GM19328 (cell line): ENCODE data around the gene CEP112.
"Not testable (repeated sequence)": the region's sequence is repeated elsewhere in the genome, so short reads cannot be mapped to it uniquely, and the experiment has no call there.

Experiments used
- ATAC-seq: cut with Tn5 transposase; IDR thresholded peaks from one replicate; pipeline ENCODE4 v1.9.1; 2021; ENCODE audit warnings: mild to moderate bottlenecking, moderate library complexity; ENCODE audit not compliant: unreplicated experiment

Gene CEP112

DNA sequence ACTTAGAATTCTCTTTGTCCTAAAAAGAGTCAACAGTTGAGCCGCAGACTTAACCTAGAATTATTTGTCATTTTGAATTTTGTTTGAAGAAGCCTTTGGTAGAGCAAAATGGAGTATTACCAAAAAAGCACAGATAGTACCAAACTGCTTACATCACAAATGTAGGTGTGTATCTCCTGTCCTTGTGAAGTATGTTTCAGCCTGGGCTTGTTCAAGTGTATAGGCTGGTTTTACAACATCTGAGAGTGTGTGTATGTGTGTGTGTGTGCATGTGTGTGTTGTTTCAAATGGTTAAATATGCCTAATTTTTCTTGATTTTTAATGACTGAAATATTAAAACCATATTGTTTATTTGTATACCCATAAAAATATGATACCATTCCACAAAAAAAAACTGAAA, 441.8 kb downstream of the CEP112 start:
- ATAC-seq, result no peak

DNA sequence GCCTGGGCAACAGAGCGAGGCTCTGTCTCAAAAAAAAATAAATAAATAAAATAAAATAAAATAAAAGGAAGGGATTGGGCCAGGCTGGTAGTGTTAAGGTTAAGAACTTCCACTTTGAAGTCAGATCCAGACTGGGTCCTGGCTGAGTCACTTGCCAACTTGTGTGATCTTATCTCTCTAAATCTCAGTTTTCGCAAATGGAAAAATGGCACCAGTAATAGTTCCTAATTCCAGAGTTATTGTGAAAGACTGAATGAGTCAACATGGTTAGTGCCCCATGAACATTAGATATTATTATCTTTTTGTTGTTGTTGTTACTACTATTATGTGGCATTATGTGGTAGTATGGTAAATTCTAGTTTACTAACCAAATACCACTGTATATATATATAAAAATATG, 442.5 kb downstream of the CEP112 start:
- no peak for ATAC-seq

DNA sequence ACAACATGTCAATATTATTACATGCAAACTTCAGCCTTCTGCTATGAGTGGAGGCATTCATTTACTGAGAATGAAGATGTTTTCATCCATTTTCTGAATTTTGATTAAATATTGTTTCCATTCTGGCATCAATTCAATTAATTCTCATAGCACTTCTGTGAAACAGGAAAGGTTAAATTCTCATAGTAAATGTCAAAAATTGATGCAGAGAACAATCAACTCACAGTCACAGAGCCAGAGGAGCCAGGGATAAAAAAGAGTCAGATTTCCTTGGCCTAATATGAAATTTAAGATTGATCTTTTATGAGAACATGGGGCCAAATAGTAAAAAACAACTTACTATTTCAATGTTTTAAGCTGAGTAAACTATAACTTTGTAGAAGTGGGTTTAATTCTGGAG, 446.7 kb downstream of the CEP112 start:
- ATAC-seq, result no peak

DNA sequence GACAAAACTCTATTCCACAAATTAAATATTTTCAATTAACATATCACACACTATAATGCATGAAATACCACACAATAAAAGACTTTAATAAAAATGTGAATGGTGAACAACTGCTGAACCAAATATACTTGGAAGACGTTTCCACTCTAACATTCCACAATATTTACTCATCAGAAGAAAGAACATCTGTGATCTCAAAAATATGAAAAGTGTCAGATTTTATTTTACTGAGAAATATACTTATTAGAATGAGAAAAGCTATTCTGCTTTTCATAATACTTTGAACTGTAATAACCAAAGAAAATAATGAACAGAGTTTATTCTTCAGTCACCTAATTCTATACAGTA, 448.7 kb downstream of the CEP112 start:
- ATAC-seq, result no peak

DNA sequence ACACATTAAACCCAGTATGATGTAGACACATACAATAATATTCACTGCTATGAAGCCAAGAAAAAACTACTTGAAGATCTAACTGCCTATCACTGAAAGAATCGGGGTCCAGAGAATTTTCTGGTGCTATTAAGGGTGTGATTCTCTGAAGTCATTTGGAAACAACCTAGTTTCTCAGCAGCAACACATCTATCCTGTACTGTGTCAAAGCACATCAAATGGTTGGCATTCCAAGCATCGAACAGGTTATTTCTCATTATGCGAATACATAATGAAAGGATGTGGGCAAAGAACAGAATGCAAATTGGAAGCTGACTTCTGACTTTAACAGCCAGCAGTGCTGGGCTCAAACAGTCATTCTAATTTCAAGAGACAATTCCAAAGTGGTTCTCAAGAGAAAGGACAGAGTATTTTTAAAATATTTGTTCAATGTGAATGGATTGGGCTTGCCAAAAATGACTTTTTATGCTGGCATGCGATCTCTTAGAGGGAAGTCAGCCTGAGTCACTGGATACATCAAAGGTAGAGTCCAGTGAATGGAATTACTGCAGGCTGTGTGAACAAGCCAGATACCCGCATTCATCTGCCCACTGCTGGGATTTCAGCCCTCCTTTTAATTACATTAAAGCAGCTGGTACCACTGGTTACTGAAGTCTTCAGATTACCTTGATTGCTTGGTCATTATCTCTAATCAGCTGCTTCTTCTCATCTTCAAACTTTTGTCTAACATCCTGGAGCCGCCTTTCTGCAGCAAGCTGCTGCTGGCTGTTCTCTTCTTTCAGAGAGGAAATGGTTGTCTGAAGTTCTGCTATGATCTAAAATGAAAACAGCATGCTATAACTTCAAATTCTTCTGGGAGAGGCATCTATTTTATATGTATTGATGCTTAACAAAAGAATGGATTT, 449.3 kb downstream of the CEP112 start:
- no peak for ATAC-seq

DNA sequence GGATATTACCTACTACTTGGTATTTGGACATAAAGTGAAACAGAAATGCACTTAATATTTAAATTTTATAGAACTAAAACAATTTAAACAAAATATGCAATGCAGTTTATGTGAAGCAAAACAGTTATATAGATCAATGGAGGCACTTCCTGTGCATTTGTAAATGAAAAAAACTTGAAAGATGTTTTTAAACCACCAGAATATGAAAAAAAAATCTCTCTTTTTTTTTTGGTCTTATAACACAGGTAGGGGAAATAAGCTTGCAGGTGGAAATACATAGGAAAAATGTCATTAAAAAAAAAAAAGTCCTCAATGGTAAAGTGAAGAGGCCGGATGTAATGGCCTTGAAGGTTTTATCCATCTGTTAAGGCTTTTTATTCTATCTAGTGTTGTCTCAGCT, 450.2 kb downstream of the CEP112 start:
- no peak for ATAC-seq

DNA sequence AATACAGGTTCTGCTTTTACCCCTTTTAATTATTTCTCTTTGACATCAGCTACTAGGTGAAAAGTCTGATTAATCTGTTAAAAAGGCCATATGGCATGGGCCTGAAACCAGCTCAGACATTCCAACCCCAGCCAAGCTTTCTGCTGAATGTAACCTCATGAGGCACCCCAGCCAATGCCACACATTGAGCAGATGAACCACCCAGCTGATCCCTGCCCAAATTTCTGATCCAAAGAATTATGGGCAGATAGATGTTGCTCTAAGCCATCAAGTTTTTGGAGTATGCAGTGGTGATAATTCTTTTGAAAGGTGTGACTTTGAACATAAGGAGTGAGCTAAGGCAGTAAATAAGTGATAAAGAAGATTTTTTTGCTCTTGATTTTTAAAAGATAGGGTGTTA, 452.9 kb downstream of the CEP112 start:
- no peak for ATAC-seq

DNA sequence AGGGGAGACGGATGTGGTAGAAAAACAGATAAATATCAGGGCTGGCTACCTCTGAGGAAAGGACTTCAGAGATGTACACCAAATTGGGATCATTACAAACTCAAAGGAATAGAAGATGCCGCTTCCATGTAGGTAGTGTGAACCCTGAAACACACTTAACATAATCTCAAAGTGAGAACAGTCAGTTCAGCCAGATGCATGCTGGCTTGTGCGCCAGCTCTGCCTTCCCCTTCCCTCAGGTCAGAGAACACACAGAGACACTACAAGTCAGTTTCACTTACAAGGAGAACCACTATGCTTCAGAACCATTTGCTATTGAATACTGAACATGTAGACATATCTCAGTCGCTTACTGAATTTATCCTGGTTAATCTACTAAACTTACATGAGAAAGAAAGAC, 454.5 kb downstream of the CEP112 start:
- ATAC-seq, result no peak

DNA sequence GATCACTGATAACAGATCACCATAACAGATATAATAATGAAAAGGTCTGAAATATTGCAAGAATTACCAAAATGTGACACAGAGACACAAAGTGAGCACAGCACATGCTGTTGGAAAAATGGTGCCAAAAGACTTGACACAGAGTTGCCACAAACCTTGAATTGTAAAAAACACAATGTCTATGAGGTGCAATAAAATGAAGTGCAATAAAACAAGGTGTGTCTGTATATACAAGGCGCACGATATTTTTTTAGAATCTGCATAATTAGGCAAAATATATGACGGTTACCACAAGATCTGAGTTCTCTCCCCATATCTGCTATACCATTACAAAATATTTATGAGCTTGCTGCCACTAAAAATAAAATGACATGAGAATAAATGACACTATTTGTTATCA, 458.6 kb downstream of the CEP112 start:
- no peak for ATAC-seq

DNA sequence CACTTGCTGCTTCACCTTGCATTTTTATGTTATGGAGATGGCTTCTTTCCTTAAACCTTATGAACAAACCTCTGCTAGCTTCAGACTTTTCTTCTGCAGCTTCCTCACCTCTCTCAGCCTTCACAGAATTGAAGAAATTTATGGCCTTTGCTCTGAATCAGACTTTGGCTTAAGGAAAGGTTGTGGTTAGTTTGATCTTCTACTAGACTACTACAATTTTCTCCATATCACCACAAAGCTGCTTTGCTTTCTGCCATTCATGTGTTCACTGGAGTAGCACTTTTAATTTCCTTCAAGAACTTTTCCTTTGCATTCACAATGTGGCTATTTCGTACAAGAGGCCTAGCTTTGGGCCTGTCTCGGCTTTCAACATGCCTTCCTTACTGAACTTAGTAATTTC, 459.3 kb downstream of the CEP112 start:
- ATAC-seq, result not testable (repeated sequence)

DNA sequence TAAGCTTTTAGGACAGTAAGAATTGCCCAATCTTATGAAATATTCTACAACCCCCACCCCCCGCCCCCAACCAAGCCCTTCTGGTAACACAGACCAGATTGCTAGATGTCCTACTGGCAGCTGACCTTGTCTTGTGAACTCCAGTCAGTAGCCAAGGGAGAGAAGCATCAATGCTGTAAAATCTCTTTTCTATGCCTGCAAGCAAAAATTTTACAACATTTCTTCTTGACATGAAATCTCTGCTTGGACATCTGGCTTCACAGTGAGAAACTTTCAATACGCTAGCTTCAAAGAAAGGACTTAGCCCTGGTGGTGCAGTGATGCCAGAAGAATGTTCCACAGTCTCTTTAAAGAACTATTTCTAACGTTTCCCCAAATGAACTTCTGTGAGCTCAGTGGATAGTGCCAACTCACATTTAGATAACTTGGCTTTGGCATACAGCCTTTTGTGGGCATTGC, 461.2 kb downstream of the CEP112 start:
- no peak for ATAC-seq

DNA sequence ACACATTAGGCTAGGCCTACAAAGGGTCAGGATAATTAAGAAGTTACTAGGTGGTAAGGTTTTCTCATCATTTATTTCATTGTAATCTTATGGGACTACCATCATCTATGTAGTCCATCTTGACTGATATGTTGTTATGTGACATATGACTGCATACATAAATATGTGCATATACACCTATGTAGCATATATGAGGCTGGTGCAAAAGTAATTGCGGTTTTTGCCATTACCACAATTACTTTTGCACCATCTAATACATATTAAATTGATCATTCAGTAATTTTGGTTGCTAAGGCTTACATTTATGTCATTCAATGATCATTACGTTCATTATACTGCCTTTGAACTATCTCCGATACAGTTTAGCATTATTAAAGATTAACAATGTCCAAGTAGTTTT, 462.7 kb downstream of the CEP112 start:
- no peak for ATAC-seq

DNA sequence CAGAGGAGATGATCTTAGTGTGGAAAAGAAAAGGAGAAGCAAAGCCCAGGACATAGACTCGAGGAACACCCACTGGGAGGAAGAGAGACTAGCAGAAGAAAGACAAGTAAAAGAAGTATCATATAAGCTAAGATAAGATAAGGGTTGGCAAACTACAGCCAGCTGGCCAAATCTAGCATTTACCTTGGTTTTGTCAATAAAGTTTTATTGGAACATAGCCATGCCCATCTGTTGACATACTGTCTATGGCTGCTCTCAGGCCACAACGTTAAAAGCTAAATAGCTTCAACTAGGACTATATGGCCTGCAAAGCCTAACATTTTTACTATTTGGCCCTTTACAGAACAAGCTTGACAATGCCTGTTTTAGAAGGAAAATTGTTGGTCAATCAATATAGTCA, 464.1 kb downstream of the CEP112 start:
- ATAC-seq, result no peak

DNA sequence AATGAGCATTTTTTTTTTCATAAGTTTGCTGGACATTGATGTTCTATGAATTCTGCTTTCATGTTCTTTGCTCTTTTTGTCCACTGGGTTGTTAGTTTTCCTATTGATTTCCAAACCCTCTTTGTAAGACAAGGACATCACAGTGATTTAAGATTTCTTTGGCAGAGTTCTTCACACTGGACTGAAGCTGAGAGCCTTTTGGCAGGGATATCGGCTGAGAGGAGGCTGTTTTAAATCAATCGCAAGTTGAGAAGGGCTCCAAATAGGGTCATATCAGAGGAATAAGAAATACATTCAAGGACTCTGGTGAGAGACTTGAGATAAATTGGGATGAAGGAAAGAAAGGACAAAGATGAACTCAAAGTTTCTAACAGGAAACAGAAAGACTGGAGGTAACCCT, 464.7 kb downstream of the CEP112 start:
- ATAC-seq, result no peak

DNA sequence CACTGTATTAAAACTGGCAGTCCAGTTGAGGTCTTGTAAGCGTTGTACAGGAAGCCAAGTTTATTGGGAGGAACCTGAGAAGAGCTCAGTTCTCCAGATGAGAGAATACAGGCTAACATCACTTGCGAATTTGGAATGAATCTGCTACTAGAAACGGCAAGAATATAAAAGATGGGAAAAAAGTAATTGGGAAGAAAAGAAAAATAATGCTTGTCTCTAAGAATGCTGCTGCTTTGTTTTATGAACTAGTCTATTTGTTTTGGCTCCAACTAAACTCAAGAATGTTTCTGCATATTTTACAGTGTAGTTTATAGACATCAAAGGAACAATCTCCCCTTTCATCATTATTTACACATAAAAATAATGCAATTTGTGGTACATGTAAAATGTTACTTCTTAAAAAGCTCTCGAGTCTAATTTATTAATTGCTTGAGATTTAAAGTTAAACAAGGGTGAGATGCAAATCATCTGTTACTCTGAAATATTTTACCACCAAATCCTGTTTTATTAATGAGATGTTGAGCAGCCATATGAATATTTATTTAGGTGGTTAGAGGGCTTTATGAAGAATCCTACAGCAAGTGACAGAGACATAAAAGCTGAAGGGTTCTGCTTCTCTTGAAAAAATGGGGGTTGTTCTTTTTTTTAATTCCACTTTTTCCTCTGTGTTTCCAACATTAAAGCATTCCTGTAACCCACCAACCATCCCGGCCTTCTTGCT, 468.3 kb downstream of the CEP112 start:
- no peak for ATAC-seq

DNA sequence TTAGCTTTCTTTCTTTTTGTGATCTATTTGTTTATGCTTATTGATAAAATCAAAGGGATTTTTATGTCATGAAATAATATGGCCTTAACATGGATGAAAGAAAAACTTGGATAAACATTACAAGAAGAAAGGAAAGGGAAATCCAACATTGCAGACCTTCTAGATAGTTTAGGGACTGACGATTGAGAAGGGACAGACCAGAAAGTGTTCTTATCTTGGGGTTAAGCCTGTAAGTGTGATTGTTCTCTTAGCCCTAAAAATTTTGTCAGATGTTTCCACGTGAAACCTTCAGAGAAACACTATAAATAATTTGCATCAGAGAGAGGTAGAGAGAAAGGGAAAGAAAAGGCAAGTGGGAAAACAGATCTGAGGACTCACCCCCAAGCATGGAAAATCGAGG, 473.3 kb downstream of the CEP112 start:
- no peak for ATAC-seq

DNA sequence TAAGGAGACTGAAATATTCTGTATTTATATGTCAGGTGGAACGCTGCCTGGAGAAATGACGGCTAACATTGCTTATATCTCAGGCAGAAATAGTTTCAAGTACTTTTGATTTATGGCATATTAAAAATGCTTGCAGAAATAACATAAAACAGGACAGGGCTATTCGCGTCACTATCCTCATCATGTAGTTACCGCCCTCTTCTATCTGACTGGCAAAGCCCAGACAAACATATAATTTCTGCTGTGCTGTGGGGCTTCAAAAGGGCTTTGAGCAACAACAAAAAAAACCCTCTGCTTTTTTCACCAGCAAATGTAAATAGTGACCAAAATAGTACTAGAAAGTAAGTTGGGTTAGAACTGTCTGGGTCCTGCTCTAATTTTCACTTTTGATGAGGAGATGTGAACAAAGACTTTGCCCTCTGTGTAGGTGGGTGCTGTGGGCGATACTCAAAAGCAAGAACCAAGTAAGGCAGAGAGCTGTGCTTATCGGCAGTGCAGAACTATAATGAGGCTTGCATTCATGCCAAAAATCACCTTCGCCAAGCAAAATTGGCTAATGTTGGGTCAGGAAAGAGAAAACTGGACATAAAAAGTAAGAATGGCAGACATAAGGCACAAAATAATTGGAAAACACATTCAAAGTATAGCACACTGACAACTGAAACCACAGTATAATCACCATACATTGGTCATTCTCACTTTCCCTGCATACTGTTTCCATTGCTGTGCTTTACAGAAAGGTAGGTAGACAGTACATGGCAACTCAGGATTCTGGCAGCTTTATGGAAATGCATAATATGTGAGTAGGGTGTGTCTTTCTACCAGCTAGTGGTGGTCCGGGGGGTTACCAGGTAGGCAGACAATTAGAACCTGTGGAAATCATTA, 479.3 kb downstream of the CEP112 start:
- ATAC-seq, result no peak

DNA sequence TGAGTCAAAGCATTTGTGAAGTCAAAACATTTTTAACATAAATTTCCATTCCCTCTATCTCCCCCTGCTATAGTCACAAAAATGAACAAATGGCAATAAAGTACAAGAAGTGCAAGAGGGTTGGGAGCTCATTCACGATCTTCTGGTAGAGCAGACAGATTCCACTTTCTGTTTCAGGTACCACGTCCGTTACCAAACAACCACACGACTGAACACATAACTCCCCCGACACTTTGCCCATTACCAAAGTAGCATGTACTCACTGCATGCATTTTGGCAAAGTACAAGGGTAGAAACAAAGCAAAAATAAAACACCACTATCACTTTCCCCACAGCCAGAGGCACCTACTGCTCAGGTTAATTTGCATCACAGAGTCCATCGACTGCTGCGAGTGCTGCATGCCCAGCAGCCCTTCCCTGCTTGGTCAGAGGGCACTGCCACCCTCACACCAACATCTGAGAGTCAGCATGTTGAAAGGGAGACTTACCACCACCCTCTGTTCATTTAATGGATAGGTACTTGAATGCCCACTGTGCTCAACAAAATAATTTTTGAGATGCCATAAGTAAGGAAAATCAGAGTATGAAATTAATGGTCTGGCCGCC, 480.2 kb downstream of the CEP112 start:
- no peak for ATAC-seq

DNA sequence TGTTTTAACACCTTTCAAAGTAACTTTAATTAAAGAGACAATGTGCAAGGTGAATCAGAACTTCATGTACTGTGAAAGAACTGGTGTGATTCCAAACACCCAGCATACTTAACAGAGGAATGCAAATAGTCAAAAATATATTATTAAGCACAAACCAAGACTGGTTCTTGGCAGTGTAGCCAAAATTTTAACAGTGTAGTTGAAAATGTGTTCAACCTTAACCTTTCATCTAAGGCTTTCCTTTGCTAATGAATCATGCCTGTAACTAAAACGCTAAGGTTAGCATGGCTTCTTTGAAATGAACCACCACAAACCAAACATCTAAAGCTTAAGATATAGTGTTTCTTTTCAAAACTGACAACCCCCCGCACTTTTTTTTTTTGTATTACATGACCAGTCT, 484.2 kb downstream of the CEP112 start:
- ATAC-seq, result no peak

DNA sequence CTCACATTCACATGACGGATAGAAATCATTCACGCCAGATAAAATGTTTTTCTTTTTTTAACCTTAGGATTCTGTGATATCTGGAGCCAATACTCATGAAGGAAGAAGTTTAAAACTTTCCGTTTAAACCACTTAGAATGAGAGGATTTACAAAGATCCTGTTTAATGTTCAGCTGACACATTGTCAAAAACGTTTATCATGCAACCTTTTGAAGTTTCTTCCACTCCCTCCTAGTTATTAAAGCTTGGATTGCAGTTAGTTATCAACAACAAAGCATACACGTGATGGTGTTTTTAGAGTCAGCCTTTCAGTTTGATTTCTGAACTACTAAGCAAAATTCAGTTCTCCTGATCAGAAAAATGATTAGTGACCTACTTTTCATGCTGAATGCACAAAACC, 487.2 kb downstream of the CEP112 start:
- no peak for ATAC-seq

DNA sequence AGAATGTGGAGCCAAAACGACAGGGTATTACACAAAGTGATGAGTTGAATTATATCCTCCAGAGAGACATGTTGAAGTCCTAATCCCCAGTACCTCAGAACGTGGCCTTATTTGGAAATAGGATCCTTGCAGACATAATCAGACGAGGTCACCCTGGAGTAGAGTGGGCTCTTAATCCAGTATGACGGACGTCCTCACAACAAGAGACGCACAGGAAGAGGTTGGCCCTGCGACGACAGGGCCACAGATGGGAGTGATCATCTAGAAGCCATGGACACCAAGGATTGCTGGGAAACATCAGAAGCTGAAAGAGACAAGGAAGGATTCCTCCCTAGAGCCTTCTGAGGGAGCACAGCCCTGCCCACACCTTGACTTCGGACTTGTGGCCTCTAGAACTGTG, 488.0 kb downstream of the CEP112 start:
- ATAC-seq, result no peak
